ENCODE measurements around the gene NR5A2. TPM values are rescaled to one million over a fixed set of nuclear protein-coding genes. Genes with fewer than 3 reads are reported as not detected.
A peak's percentile ranks its signal among the peaks of the same experiment; 100 is the strongest.

The NR5A2 gene
- total RNA-seq, 1 experiment from 2014 or later = 4.7 TPM

- Histone ChIP-seq H2BK5ac (ENCODE audit: insufficient read length, low read length) (no peak overlapping the region), H3K9ac (ENCODE audit: extremely low read depth, insufficient read length, low read length) (no peak overlapping the region), H3K23me2 (ENCODE audit: insufficient read length, low read depth, low read length, poor library complexity, severe bottlenecking) (no peaks in the 10 kb centered on the region), H3K56ac (ENCODE audit: insufficient read length, low read depth, low read length) (no peak overlapping the region), H4K5ac (ENCODE audit: insufficient read length, low read depth, low read length) (no peak overlapping the region), H4K8ac (replicated peaks; ENCODE audit: insufficient read length, low read depth, low read length) (no peak overlapping the region), H3K79me1 (ENCODE audit: insufficient read depth, low read depth, low read length, poor library complexity, severe bottlenecking) (no peaks in the 10 kb centered on the region), H2AFZ (ENCODE audit: low read length) (no peak overlapping the region), H4K20me1 (ENCODE audit: control insufficient read depth, insufficient read depth, insufficient read length) (no peaks in the 10 kb centered on the region), H3T11ph (ENCODE audit: low read length) (no peak overlapping the region), H3K18ac (ENCODE audit: insufficient read length, low read depth, low read length) (no peak overlapping the region), H3K4me2 (ENCODE audit: insufficient read depth, insufficient read length, low read length) (no peak overlapping the region), H3K27me3 (ENCODE audit: insufficient read depth, low read length) (no peaks in the 10 kb centered on the region), H3K79me2 (ENCODE audit: insufficient read depth, low read length) (no peaks in the 10 kb centered on the region), H2AK5ac (ENCODE audit: insufficient read length, low read length) (no peak overlapping the region), H3K27ac (ENCODE audit: insufficient read length, low read depth, low read length) (no peak overlapping the region), H2BK120ac (ENCODE audit: low read depth, low read length, poor library complexity, severe bottlenecking) (no peak overlapping the region), H2BK15ac (ENCODE audit: low read depth, low read length) (no peak overlapping the region), H4K91ac (ENCODE audit: insufficient read length, low read depth, low read length) (no peak overlapping the region), H3K4ac (ENCODE audit: low read depth, low read length) (no peak overlapping the region), H3K23ac (ENCODE audit: insufficient read length, low read depth, low read length) (no peak overlapping the region), H3K14ac (ENCODE audit: insufficient read depth, low read length) (no peak overlapping the region), H3K4me1 (ENCODE audit: insufficient read depth, low read length) (peaks cover 2% of the 10 kb centered on the region; the same call in 1 of the 2 replicates), H3K9me3 (ENCODE audit: control insufficient read depth, low read depth, low read length) (no peaks in the 10 kb centered on the region), H2BK20ac (ENCODE audit: low read depth, low read length, poor library complexity, severe bottlenecking) (no peak overlapping the region), H2BK12ac (ENCODE audit: insufficient read length, low read depth, low read length) (no peak overlapping the region)
- Mint-ChIP-seq H3K27me3 (ENCODE audit: low read depth) (no peaks in the 10 kb centered on the region), H3K9me3 (no peaks in the 10 kb centered on the region), H3K4me1 (peaks cover 33 to 41% of the 10 kb centered on the region in 2 experiments), H3K36me3 (ENCODE audit: insufficient read depth in 1 of 3, low read depth in 3 of 3) (peaks cover 0 to 3% (median 0%) of the 10 kb centered on the region in 3 experiments; a peak in 1 of 7 replicates), H3K27ac (peak overlapping the region in 1 of 3 experiments; percentile 9; a peak in 1 of 7 replicates), H3K4me3 (no peak overlapping the region)
- WGBS (ENCODE audit: extremely low coverage, insufficient read length, low lambda C conversion rate) = no CpG with 5 or more reads among the region's 4 CpGs
- no peak for TF ChIP-seq CTCF (conservative IDR thresholded peaks at IDR 0.05)
- no peak for DNase-seq
Measured at GRCh38 chr1:200051620-200052019, 24.1 kb downstream of the NR5A2 start.

Data from H9 (cell line).